CD4-positive, alpha-beta T cell treated with Interferon alpha-2 for 1 hour (primary cell): ENCODE results near the gene PBX3.

Experiments used
- DNase-seq, 2 donors: peaks; one replicate each; pipeline ENCODE4 v3.0.0-alpha.2; 2020 to 2022

PBX3 gene

GRCh38 chr9:125959315-125959714 lies 212.1 kb downstream of the PBX3 start:
- no peak for DNase-seq

DNA sequence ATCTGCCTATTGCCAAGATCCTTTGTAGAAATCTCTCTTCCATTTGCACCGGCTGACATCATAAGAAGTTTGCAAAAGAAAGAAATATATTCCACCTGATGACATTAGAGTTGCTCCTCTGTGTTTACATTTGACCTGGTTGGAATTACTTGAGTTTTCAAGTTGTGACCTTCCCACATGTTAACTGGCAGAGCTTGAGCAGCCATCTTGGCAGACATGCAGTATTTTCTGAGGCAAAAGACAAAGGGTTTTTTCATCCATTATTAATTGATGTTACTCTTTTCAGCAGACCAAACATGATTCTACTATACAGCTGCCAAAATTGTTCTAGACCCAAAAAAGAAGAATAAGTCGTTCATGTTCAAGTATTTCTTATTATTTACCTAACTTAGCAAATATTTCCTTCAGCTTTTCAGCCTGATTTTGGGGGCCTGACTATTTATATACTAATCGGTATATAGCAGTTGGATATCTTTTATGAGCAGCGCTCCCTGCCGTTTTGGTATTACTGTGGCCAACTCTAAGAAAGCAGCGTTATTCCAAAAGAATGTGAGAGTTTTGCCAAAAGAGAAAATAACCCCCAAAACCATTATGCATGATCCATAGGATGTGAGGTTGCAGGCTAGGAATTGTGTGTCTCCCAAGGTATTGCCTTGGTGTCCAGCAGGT lies 212.9 kb downstream of the PBX3 start:
- DNase-seq: no peak

GRCh38 chr9:125960626-125961025 lies 213.5 kb downstream of the PBX3 start:
- no peak for DNase-seq

GRCh38 chr9:125961072-125961471 lies 213.9 kb downstream of the PBX3 start:
- no peak for DNase-seq

DNA sequence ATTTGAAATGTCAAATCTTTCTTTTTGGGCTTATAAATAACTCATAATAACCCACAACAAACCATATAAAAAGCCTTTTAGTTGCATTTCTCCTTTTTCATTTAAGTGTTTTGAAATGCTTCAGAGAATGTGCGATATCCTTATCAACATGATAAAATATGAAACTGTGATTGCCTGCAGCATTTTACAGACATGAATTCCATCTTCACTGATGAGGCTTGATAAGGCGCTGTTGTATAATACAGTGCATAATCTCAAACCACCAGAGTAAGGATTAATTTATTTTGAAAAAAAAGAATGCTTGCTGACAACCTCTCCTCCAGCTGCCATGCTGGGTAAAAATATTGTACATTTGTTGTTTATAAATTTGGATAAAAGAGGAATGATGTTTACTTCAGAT lies 216.8 kb downstream of the PBX3 start:
- DNase-seq: no peak

DNA sequence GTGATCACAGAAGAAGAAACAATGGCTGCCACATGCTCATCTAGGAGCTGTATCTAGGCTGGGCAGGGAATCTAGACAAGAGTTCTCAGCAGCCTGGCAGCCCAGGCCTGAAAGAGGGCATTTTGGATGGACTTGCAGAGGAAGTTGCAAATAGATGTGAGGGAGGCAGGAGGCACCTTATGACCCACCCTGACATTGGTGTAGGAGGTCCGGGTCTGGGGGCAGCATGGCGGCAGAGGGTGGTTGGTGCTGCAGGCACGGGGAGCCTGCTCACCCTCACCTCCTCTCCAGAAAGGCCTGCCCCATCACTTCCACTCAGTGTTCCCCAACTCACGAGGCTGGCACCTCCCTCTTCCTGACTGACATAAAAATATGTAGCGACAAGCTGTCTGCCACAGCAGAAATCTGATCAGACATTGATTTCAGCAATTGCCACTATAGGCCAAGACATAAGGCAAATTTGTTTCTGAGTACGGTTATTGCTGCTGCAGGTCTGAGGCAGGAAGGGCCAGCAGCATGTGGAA lies 217.6 kb downstream of the PBX3 start:
- no peak for DNase-seq

DNA sequence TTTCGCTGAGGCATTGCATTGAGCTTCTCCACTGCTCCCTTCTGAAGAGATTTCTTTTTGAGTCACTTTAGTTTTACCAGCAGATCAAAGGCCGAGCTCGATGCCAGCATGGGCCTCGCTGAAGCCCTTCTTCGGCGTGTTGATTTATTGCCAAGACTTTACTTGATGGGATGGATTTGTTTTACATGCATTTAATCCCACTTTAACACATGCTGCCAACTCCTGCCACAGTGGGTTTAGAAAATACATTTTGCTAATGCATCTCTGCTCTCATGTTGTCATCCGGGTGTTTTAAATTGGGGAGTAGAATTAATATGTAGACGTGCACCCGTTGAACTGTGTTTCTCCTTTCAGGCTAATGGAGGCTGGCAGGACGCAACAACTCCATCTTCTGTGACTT lies 218.3 kb downstream of the PBX3 start:
- DNase-seq: no peak

- DNase-seq: no peak
Observed at GRCh38 chr9:125966466-125966865, 219.3 kb downstream of the PBX3 start.

DNA sequence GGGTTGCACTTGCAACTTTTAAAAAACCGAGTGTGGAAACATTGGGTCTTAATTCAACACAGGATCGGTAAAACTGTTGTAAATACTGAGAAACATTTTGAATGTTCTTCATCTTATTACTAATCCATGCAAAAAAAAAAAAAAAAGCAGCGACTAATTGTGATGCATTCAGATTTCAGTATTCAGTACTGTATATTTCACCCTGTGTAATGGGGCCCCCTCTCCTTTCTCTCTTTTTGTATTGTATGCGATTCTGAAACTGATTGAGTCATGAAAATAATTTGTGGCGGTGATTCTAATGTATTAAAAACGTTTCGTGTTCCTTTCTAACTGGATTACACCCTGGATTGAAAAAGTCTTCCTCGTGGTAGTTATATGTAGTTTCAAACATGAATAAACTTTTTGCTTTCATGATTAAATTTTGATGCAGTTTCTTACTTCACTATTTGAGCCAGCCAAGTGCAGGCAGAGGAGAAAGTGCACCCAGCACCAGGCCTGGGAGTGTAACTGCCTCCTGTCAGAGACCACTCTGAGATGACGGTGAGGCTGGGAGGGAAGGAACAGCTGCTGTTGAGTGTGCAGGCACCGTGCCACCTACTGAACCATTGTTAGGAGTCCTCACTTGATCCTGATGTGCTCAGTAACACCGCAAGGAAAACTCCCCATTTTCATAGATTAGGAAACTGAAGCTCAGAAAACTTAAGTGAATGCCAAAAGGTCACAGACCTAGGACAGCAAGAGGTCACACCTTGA lies 220.0 kb downstream of the PBX3 start:
- no peak for DNase-seq

DNA sequence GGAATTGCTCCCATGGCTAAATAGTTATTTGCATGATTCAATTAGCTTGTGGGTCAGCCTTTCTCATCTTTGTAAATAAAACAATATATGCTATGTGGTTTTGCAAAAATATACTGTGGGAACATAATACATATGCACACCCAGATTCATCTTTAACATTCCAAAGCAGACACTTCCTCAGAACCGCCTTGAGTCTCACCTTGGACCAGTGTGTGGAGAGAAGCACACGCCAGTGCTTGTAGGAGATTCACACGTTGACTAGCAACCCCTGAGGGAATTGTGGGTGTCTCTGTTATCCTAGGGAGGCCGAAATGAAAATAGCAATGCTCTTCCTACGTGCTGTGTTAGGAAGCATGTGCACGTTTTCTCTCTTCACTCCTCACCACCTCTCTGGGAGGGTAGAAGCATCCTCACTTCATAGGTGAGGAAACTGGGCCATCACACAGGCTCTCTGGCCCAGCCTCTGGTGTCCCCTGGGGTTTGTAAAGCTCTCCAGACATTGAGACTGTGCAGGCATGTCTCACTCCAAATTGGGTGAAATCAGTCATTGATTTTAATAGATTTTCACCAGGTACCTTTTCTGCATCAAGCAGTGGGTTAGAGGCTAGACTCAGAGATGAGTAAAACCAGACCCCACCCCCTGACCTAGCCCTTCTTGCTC lies 221.7 kb downstream of the PBX3 start:
- DNase-seq: no peak

DNA sequence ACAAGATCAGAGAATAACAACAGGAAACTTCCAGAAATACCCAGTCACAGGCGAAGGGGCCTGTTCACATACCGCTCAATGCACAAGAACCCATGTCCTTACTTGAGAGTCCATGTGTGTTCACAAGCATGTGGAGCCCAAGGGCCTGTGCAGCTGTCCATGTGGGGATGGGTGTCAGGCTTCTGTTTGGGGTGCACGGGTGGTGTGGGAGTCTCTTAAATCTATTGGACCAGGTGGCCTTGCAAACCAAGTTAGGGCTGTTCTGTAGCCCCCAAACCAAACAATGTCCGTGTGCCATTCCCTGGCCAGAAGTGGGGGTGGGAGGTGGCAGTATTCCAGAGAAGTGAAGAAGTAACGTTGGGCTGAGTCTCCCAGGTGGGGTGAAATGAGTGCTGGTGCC lies 222.3 kb downstream of the PBX3 start:
- DNase-seq: no peak

DNA sequence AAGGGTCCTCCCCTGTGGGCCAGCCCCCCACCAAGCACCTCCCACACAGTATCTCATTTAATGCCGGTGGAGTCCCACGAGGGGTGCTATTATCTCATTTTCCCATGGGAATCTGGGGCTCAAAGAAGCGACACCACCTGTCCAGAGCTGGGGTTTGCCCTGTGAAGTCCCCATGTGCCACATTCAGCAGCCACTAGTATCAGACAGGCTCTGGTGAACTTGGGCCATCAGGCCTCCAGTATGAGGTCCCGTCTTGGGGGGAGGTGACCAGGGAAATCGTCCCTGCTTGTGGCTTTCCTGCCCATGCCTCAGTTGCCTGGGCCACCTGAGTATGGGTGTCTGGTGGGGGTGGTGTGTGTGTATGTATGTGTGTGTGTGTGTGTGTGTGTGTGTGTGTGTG lies 222.7 kb downstream of the PBX3 start:
- no peak for DNase-seq

- no peak for DNase-seq
Observed at GRCh38 chr9:125970340-125970739, 223.2 kb downstream of the PBX3 start.

DNA sequence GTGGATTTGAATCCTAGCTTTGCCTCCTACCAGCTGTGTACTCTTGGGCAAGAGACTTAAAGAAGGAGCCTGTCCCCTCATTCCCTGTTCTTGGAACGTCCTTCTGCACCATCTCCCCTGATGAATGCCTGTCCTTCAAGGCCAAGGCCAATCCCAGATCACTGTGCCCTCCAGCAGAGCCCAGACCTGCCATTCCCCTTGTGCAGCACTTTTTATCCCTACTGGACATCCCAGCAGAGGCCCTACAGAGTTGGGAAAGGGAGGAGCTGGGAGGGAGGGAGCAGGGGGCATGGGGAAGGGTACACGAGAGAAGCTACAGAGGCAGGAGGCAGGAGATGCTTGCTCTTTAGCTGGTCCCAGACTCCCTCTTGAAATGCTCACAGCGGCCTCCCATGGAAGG lies 223.9 kb downstream of the PBX3 start:
- no peak for DNase-seq

GRCh38 chr9:125972012-125972729 lies 225.0 kb downstream of the PBX3 start:
- no peak for DNase-seq

GRCh38 chr9:125973547-125973946 lies 226.4 kb downstream of the PBX3 start:
- DNase-seq: no peak

- DNase-seq: no peak
Observed at GRCh38 chr9:125974705-125975104, 227.5 kb downstream of the PBX3 start.

- no peak for DNase-seq
Observed at GRCh38 chr9:125977223-125977622, 230.1 kb downstream of the PBX3 start.

GRCh38 chr9:125979383-125979782 lies 232.2 kb downstream of the PBX3 start:
- no peak for DNase-seq

- no peak for DNase-seq
Observed at GRCh38 chr9:125982798-125983406, 235.7 kb downstream of the PBX3 start.

- DNase-seq: no peak
Observed at GRCh38 chr9:125983681-125984080, 236.5 kb downstream of the PBX3 start.

DNA sequence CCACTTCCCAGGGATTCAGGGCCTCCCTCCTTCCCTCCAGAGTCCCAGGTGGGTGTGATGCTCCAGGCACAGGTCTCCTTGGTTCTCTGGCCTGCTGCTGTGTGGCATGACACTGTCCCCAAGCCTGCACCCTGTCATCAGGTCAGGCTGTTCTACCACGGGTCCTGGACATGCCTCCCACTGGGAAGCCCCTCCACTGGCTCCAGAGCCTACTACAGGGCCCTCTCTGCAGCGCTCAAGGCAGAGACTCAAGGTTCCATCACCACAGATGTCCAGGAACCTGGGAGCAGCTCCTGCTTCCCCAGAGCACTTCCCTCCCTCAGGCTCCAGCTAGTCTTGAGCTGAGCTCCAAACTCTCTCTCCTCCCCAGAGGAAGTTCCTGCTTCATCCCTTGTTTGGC lies 237.3 kb downstream of the PBX3 start:
- DNase-seq: no peak
